ENCODE results near the gene TAF5. TPM values are rescaled to one million over a fixed set of nuclear protein-coding genes. Genes with fewer than 3 reads are reported as not detected.

Gene TAF5
- total RNA-seq, result 4.2 and 7.7 TPM in 2 replicates

GRCh38 chr10:103367782-103368518 lies at the start of gene TAF5:
Gene TAF5 (plus strand): TSS chr10:103367976. CDS start chr10:103367990, 14 bp downstream.

GRCh38 chr10:103350517-103351260 lies 17.1 kb upstream of the TAF5 start, which contains the start of gene PCGF6:
Gene PCGF6 (minus strand): TSS chr10:103351140. CDS start chr10:103351066, 74 bp downstream.

GRCh38 chr10:103396067-103396788 lies 28.5 kb downstream of the TAF5 start, which contains the start of the genes ATP5MK and PDCD11:
Gene ATP5MK (minus strand): TSS chr10:103396475. CDS start chr10:103392457, 4,018 bp downstream.
Gene PDCD11 (plus strand): TSS chr10:103396626. CDS start chr10:103398427, 1,801 bp downstream.

Other genes starting within 250 kb of the TAF5 start
- 54.2 and 79.4 TPM in 2 replicates for gene NT5C2, start 174.7 kb upstream of the TAF5 start, total RNA-seq
- gene RPEL1, start 122.1 kb upstream of the TAF5 start, total RNA-seq, result under 0.01 and 0.11 TPM in 2 replicates
- gene INA, start 90.8 kb upstream of the TAF5 start, total RNA-seq, result 0.50 and 1.3 TPM in 2 replicates
- gene PCGF6, start 16.8 kb upstream of the TAF5 start, total RNA-seq, result 12.0 and 21.0 TPM in 2 replicates
- 184 and 196 TPM in 2 replicates for gene ATP5MK, start 28.5 kb downstream of the TAF5 start, total RNA-seq
- 37.2 and 49.6 TPM in 2 replicates for gene PDCD11, start 28.6 kb downstream of the TAF5 start, total RNA-seq
- gene CALHM2, start 84.4 kb downstream of the TAF5 start, total RNA-seq, result 14.6 and 19.7 TPM in 2 replicates
- gene CALHM1, start 90.9 kb downstream of the TAF5 start, total RNA-seq, result not detected in 2 replicates
- not detected in 2 replicates for gene CALHM3, start 111.3 kb downstream of the TAF5 start, total RNA-seq
- gene NEURL1, start 125.7 kb downstream of the TAF5 start, total RNA-seq, result 0.22 and 1.00 TPM in 2 replicates